ENCODE results near the gene PRTG. TPM values are rescaled to one million over a fixed set of nuclear protein-coding genes. Genes with fewer than 3 reads are reported as not detected.

Gene PRTG
- total and polyA plus RNA-seq, 2 donors (not counting 3 experiments of a cell fraction or from before 2014, with no cell fraction given) = 3.4 to 12.4 TPM

GRCh38 chr15:55661428-55661827 lies 81.5 kb downstream of the PRTG start:
- Histone ChIP-seq H3K36me3 (ENCODE audit: control insufficient read depth in 2 of 2, extremely low read depth in 1 of 2, insufficient read depth in 2 of 2, low read length in 2 of 2) (no peaks in the 10 kb centered on the region), H4K20me1 (replicated peaks; ENCODE audit: control insufficient read depth, extremely low read depth, insufficient read depth, low read length) (no peaks in the 10 kb centered on the region), H2AFZ (ENCODE audit: low read depth, low read length) (peak overlapping the region; percentile 3), H3K9me1 (replicated peaks; ENCODE audit: control insufficient read depth, extremely low read depth, insufficient read depth, low read length) (no peaks in the 10 kb centered on the region), H3K4me1 (ENCODE audit: control insufficient read depth, extremely low read depth, insufficient read depth, low read length) (peaks cover 4% of the 10 kb centered on the region), H3K4me3 (replicated peaks in 1 of 3; ENCODE audit: insufficient read depth in 1 of 3, low read depth in 1 of 3, low read length in 3 of 3) (no peak overlapping the region), H3K4me2 (ENCODE audit: insufficient read depth, low read length) (no peak overlapping the region), H3K27me3 (ENCODE audit: control insufficient read depth in 2 of 2, insufficient read depth in 2 of 2, low read length in 2 of 2) (no peaks in the 10 kb centered on the region), H3K27ac (ENCODE audit: insufficient read depth, low read depth, low read length) (no peak overlapping the region), H3K9me3 (replicated peaks; ENCODE audit: control insufficient read depth, insufficient read depth, low read length) (no peaks in the 10 kb centered on the region), H3K9ac (replicated peaks; ENCODE audit: extremely low read depth, insufficient read depth, low read length) (no peak overlapping the region), H3K79me2 (ENCODE audit: control insufficient read depth, insufficient read depth, low read length) (no peaks in the 10 kb centered on the region)
- no peak for FAIRE-seq
- dilution Hi-C loops (cut with MboI; ENCODE audit: extremely low pct_ligation_motif_present, low sequenced_read_pairs) = no loop called here
- BruUV-seq (replicated peaks) = no TSS peak
- POLR2A ChIA-PET = no interaction called here
- CTCF ChIA-PET = interaction anchor here (0.7 to 0.9 kb wide), 2 partner anchors 18 to 112 kb away, joined by 3 to 4 read pairs; no protein-coding TSS in a partner anchor
- TF ChIP-seq POLR2A (IDR thresholded peaks at IDR 0.05; ENCODE audit: low read depth, low read length) (no peak), EZH2 (IDR thresholded peaks at IDR 0.05; ENCODE audit: borderline replicate concordance, low read depth, low read length, severe bottlenecking) (no peak), JUN (IDR thresholded peaks at IDR 0.05; ENCODE audit: borderline replicate concordance, insufficient read depth, insufficient read length, low read depth) (no peak), POLR2AphosphoS5 (IDR thresholded peaks at IDR 0.05; ENCODE audit: insufficient read depth, low read depth, low read length) (no peak), GATA2 (IDR thresholded peaks at IDR 0.05; ENCODE audit: insufficient read depth, insufficient read length, low read depth, low read length) (no peak), CTCF (IDR thresholded peaks at IDR 0.05; ENCODE audit: extremely low read depth in 1 of 2, insufficient read depth in 1 of 2, low read depth in 1 of 2, low read length in 2 of 2) (no peak), MAX (IDR thresholded peaks at IDR 0.05; ENCODE audit: insufficient read depth, insufficient read length) (no peak), MYC (IDR thresholded peaks at IDR 0.05; ENCODE audit: low read depth, low read length) (no peak), FOS (IDR thresholded peaks at IDR 0.05; ENCODE audit: borderline replicate concordance, insufficient read depth, low read length) (no peak)
- intact Hi-C loops (cut with micrococcal nuclease) = no loop called here
- peak; percentile 60 for DNase-seq (ENCODE audit: low read depth, low spot score)

All from endothelial cell of umbilical vein (primary cell).